ENCODE data around the gene CDC42BPB. TPM values are rescaled to one million over a fixed set of nuclear protein-coding genes. Genes with fewer than 3 reads are reported as not detected.
"Not testable (repeated sequence)": the region's sequence is repeated elsewhere in the genome, so short reads cannot be mapped to it uniquely, and the experiment has no call there.

The CDC42BPB gene
- total RNA-seq, 1 donor from 2014 or later: 131 TPM

- DNase-seq (ENCODE audit: low spot score): peak; percentile 88
Measured at GRCh38 chr14:102928412-102929240, 128.7 kb downstream of the CDC42BPB start.

GRCh38 chr14:102927878-102928411 is 129.4 kb downstream of the CDC42BPB start:
- DNase-seq (ENCODE audit: low spot score): no peak

- DNase-seq (ENCODE audit: low spot score): peak; percentile 82
Measured at GRCh38 chr14:102927346-102927877, 129.9 kb downstream of the CDC42BPB start.

GRCh38 chr14:102926840-102927239 is 130.5 kb downstream of the CDC42BPB start:
- not testable (repeated sequence) for DNase-seq (ENCODE audit: low spot score)

GRCh38 chr14:102926104-102926503 is 131.2 kb downstream of the CDC42BPB start:
- no peak for DNase-seq (ENCODE audit: low spot score)

- DNase-seq (ENCODE audit: low spot score): no peak
Measured at GRCh38 chr14:102925646-102926045, 131.7 kb downstream of the CDC42BPB start.

- DNase-seq (ENCODE audit: low spot score): no peak
Measured at GRCh38 chr14:102924632-102925588, 132.4 kb downstream of the CDC42BPB start.

- DNase-seq (ENCODE audit: low spot score): no peak
Measured at GRCh38 chr14:102923925-102924486, 133.3 kb downstream of the CDC42BPB start.

GRCh38 chr14:102923201-102923924 is 134.0 kb downstream of the CDC42BPB start:
- DNase-seq (ENCODE audit: low spot score): no peak

- no peak for DNase-seq (ENCODE audit: low spot score)
Measured at GRCh38 chr14:102922490-102923200, 134.7 kb downstream of the CDC42BPB start, which contains the start of gene AMN. Gene AMN, plus strand, starts transcription at chr14:102922663. Its CDS starts 26 bp downstream, at chr14:102922689.

- DNase-seq (ENCODE audit: low spot score): no peak
Measured at GRCh38 chr14:102920998-102921304, 136.4 kb downstream of the CDC42BPB start.

- DNase-seq (ENCODE audit: low spot score): no peak
Measured at GRCh38 chr14:102920273-102920997, 136.9 kb downstream of the CDC42BPB start.

- DNase-seq (ENCODE audit: low spot score): no peak
Measured at GRCh38 chr14:102918438-102918837, 138.9 kb downstream of the CDC42BPB start.

GRCh38 chr14:102917469-102918211 is 139.7 kb downstream of the CDC42BPB start:
- DNase-seq (ENCODE audit: low spot score): no peak

- DNase-seq (ENCODE audit: low spot score): no peak
Measured at GRCh38 chr14:102917056-102917385, 140.3 kb downstream of the CDC42BPB start.

- DNase-seq (ENCODE audit: low spot score): no peak
Measured at GRCh38 chr14:102916347-102917055, 140.8 kb downstream of the CDC42BPB start.

GRCh38 chr14:102915292-102916110 is 141.8 kb downstream of the CDC42BPB start:
- DNase-seq (ENCODE audit: low spot score): no peak

Data from ureter (tissue), 1 donor.